Astrocyte (in vitro differentiated cells and primary cell): Measurements from ENCODE around the gene AGAP5. TPM values are rescaled to one million over a fixed set of nuclear protein-coding genes. Genes with fewer than 3 reads are reported as not detected.
A peak's percentile ranks its signal among the peaks of the same experiment; 100 is the strongest.

ENCODE experiments used
- DNase-seq: peaks from one replicate; pipeline ENCODE4 v3.0.0-alpha.2; 2010; ENCODE audit warnings: low read depth
- FAIRE-seq: peaks from 2 replicates; lab custom pipeline; 2011; peaks lifted over from hg19 to GRCh38; lab: Jason Lieb, UNC
- H2AFZ ChIP-seq: 2 replicates; pipeline ENCODE4 v1.6.0; 2012; ENCODE audit warnings: low read depth, low read length, inconsistent platforms
- H3K27ac ChIP-seq: 2 replicates; pipeline ENCODE4 v1.5.1; 2011; ENCODE audit warnings: low read depth, low read length, inconsistent platforms
- H3K27me3 ChIP-seq: 2 replicates; pipeline ENCODE4 v1.6.0; 2011; ENCODE audit warnings: low read length, inconsistent platforms; ENCODE audit not compliant: insufficient read depth
- H3K36me3 ChIP-seq: 2 replicates; pipeline ENCODE4 v1.5.1; 2011; ENCODE audit warnings: low read length, inconsistent platforms; ENCODE audit not compliant: insufficient read depth
- H3K4me1 ChIP-seq: 2 replicates; pipeline ENCODE4 v1.5.1; 2011; ENCODE audit warnings: low read length, inconsistent platforms; ENCODE audit not compliant: insufficient read depth
- H3K4me2 ChIP-seq: 2 replicates; pipeline ENCODE4 v1.6.0; 2012; ENCODE audit warnings: low read length, inconsistent platforms
- H3K4me3 ChIP-seq: 2 replicates; pipeline ENCODE4 v1.5.1; 2011; ENCODE audit warnings: low read depth, mild to moderate bottlenecking, low read length, inconsistent platforms; ENCODE audit not compliant: insufficient read depth
- H3K79me2 ChIP-seq: 2 replicates; pipeline ENCODE4 v1.6.0; 2012; ENCODE audit warnings: mild to moderate bottlenecking, low read length, inconsistent platforms; ENCODE audit not compliant: insufficient read depth
- H3K9ac ChIP-seq: 2 replicates; pipeline ENCODE4 v1.6.0; 2012; ENCODE audit warnings: mild to moderate bottlenecking, low read length, inconsistent platforms
- H3K9me3 ChIP-seq: 2 replicates; pipeline ENCODE4 v1.5.1; 2012; ENCODE audit warnings: low read depth, mild to moderate bottlenecking, low read length, inconsistent platforms; ENCODE audit not compliant: insufficient read depth
- H4K20me1 ChIP-seq: 2 replicates; pipeline ENCODE4 v1.6.0; 2012; ENCODE audit warnings: low read length, inconsistent platforms; ENCODE audit not compliant: insufficient read depth
- H3K27ac Mint-ChIP-seq: one replicate; pipeline ENCODE4 v1.8.0; 2021; ENCODE audit warnings: mild to moderate bottlenecking, mixed read lengths; ENCODE audit not compliant: unreplicated experiment
- H3K27me3 Mint-ChIP-seq: one replicate; pipeline ENCODE4 v1.8.0; 2021; ENCODE audit warnings: low read depth, mixed read lengths; ENCODE audit not compliant: unreplicated experiment
- H3K36me3 Mint-ChIP-seq: one replicate; pipeline ENCODE4 v1.8.0; 2021; ENCODE audit warnings: low read depth, mixed read lengths; ENCODE audit not compliant: unreplicated experiment
- H3K4me1 Mint-ChIP-seq: one replicate; pipeline ENCODE4 v1.8.0; 2021; ENCODE audit warnings: low read depth, mixed read lengths; ENCODE audit not compliant: unreplicated experiment
- H3K4me3 Mint-ChIP-seq: one replicate; pipeline ENCODE4 v1.8.0; 2021; ENCODE audit warnings: mild to moderate bottlenecking, moderate library complexity, mixed read lengths; ENCODE audit not compliant: unreplicated experiment
- H3K9me3 Mint-ChIP-seq: one replicate; pipeline ENCODE4 v1.8.0; 2021; ENCODE audit warnings: mild to moderate bottlenecking, mixed read lengths; ENCODE audit not compliant: unreplicated experiment
- CTCF ChIP-seq: IDR thresholded peaks from 2 replicates; pipeline ENCODE4 v1.5.1; 2011; ENCODE audit warnings: low read depth, mild to moderate bottlenecking, inconsistent platforms, low read length, moderate library complexity; ENCODE audit not compliant: insufficient read depth
- EZH2 ChIP-seq: IDR thresholded peaks from 2 replicates; pipeline ENCODE4 v1.6.1; 2012; ENCODE audit warnings: mild to moderate bottlenecking, low read length, inconsistent platforms; ENCODE audit not compliant: insufficient read depth
- total RNA-seq: library from RNA; stranded (reverse); gene quantifications from 2 replicates; pipeline ENCODE4 v1.2.1, GENCODE V29; 2021

AGAP5 gene
- total RNA-seq, 1 donor from 2014 or later, result 5.1 TPM

GRCh38 chr10:73644015-73644743 is 53.7 kb downstream of the AGAP5 start:
- Histone ChIP-seq H3K79me2 (no peaks in the 10 kb centered on the region), H3K4me1 (peaks cover 9% of the 10 kb centered on the region), H3K27me3 (peaks cover 4% of the 10 kb centered on the region), H4K20me1 (no peaks in the 10 kb centered on the region), H3K4me3 (no peak overlapping the region), H2AFZ (no peak overlapping the region), H3K9me3 (no peaks in the 10 kb centered on the region), H3K36me3 (no peaks in the 10 kb centered on the region), H3K27ac (no peak overlapping the region), H3K4me2 (no peak overlapping the region), H3K9ac (no peak overlapping the region)
- Mint-ChIP-seq H3K4me1 (peaks cover 34% of the 10 kb centered on the region), H3K27me3 (no peaks in the 10 kb centered on the region), H3K9me3 (no peaks in the 10 kb centered on the region), H3K27ac (peak overlapping the region; percentile 35), H3K36me3 (no peaks in the 10 kb centered on the region), H3K4me3 (peak overlapping the region; percentile 5)
- peak; percentile 93 for TF ChIP-seq CTCF
- TF ChIP-seq EZH2, result no peak
- no peak for FAIRE-seq
- no peak for DNase-seq

GRCh38 chr10:73643362-73643761 is 54.5 kb downstream of the AGAP5 start:
- H2AFZ ChIP-seq, result no peak overlapping the region
- no peak for FAIRE-seq
- H3K79me2 ChIP-seq, result no peaks in the 10 kb centered on the region
- Mint-ChIP-seq H3K4me3 (no peak overlapping the region), H3K36me3 (no peaks in the 10 kb centered on the region), H3K27me3 (no peaks in the 10 kb centered on the region), H3K4me1 (peaks cover 28% of the 10 kb centered on the region), H3K9me3 (no peaks in the 10 kb centered on the region), H3K27ac (no peak overlapping the region)
- H3K4me1 ChIP-seq, result peaks cover 1% of the 10 kb centered on the region
- no peaks in the 10 kb centered on the region for H3K9me3 ChIP-seq
- no peak for DNase-seq
- TF ChIP-seq CTCF (no peak), EZH2 (no peak)
- peaks cover 4% of the 10 kb centered on the region for H3K27me3 ChIP-seq
- no peak overlapping the region for H3K9ac ChIP-seq
- H3K27ac ChIP-seq, result no peak overlapping the region
- no peak overlapping the region for H3K4me3 ChIP-seq
- no peak overlapping the region for H3K4me2 ChIP-seq
- H3K36me3 ChIP-seq, result no peaks in the 10 kb centered on the region
- H4K20me1 ChIP-seq, result no peaks in the 10 kb centered on the region
